Karpas-422 (cell line): ENCODE data around the gene INAFM1. TPM values are rescaled to one million over a fixed set of nuclear protein-coding genes. Genes with fewer than 3 reads are reported as not detected.
A peak's percentile ranks its signal among the peaks of the same experiment; 100 is the strongest.
"Not testable (repeated sequence)": the region's sequence is repeated elsewhere in the genome, so short reads cannot be mapped to it uniquely, and the experiment has no call there.

ENCODE experiments used
- DNase-seq: peaks from one replicate; pipeline ENCODE4 v3.0.0-alpha.2; 2015
- H2AFZ ChIP-seq: fragments of 200-600 bp; sonication (generic); 2 replicates; pipeline ENCODE4 v1.6.1; 2014; ENCODE audit warnings: antibody characterized with exemption, low read length, mixed read lengths
- H3K27ac ChIP-seq: fragments of 200-600 bp; sonication (generic); 2 replicates; pipeline ENCODE4 v1.5.1; 2014; ENCODE audit warnings: mild to moderate bottlenecking, low read length, moderate library complexity
- H3K27me3 ChIP-seq: fragments of 200-600 bp; sonication (generic); 2 replicates; pipeline ENCODE4 v1.6.1; 2014; ENCODE audit warnings: low read length, mixed read lengths
- H3K36me3 ChIP-seq: fragments of 200-600 bp; sonication (generic); 2 replicates; pipeline ENCODE4 v1.6.1; 2014; ENCODE audit warnings: low read length, mixed read lengths; ENCODE audit not compliant: insufficient read depth
- H3K4me1 ChIP-seq: fragments of 200-600 bp; sonication (generic); 2 replicates; pipeline ENCODE4 v1.6.1; 2014; ENCODE audit warnings: mild to moderate bottlenecking, low read length, mixed read lengths
- H3K4me2 ChIP-seq: fragments of 200-600 bp; sonication (generic); 2 replicates; pipeline ENCODE4 v1.6.1; 2014; ENCODE audit warnings: low read length, low read depth, mild to moderate bottlenecking; ENCODE audit not compliant: poor library complexity, severe bottlenecking
- H3K4me3 ChIP-seq: fragments of 200-600 bp; sonication (generic); 2 replicates; pipeline ENCODE4 v1.5.1; 2014; ENCODE audit warnings: mild to moderate bottlenecking, antibody characterized with exemption, low read length, mixed read lengths
- H3K79me2 ChIP-seq: fragments of 200-600 bp; sonication (generic); 2 replicates; pipeline ENCODE4 v1.6.1; 2014; ENCODE audit warnings: mild to moderate bottlenecking, low read length, mixed read lengths
- H3K9ac ChIP-seq: fragments of 200-600 bp; sonication (generic); 2 replicates; pipeline ENCODE4 v1.6.0; 2014; ENCODE audit warnings: low read length
- H3K9me2 ChIP-seq: fragments of 200-600 bp; sonication (generic), shearing (Covaris generic); replicated peaks from 2 replicates; pipeline ENCODE4 v1.6.0; 2014; ENCODE audit warnings: mild to moderate bottlenecking, low read length, moderate library complexity; ENCODE audit not compliant: insufficient read depth
- H3K9me3 ChIP-seq: fragments of 300-700, 200-600 bp; sonication (generic); 2 replicates; pipeline ENCODE4 v1.6.1; 2014; ENCODE audit warnings: low read length, mixed read lengths
- H4K20me1 ChIP-seq: fragments of 200-600 bp; sonication (generic); 2 replicates; pipeline ENCODE4 v1.6.1; 2014; ENCODE audit warnings: mild to moderate bottlenecking, antibody characterized with exemption, low read length, low read depth; ENCODE audit not compliant: insufficient read depth
- total RNA-seq: library from RNA; depleted of rRNA; stranded (reverse); fragments of >200 nt; shearing (Covaris generic); gene quantifications from 2 replicates; pipeline ENCODE4 v1.2.3, GENCODE V29; 2014; ENCODE audit warnings: low replicate concordance

The INAFM1 gene
- total RNA-seq, 1 experiment from 2014 or later, result 4.6 TPM

- Histone ChIP-seq H2AFZ (no peak overlapping the region), H3K79me2 (peaks cover 5% of the 10 kb centered on the region; the same call in 1 of the 2 replicates), H3K4me2 (no peak overlapping the region), H3K4me1 (peaks cover 45% of the 10 kb centered on the region), H3K9me2 (no peaks in the 10 kb centered on the region), H3K9ac (no peak overlapping the region), H4K20me1 (0 out of 2 replicates have a peak, but pooled peaks cover 10% of the 10 kb centered on the region), H3K9me3 (no peaks in the 10 kb centered on the region), H3K27ac (no peak overlapping the region), H3K4me3 (no peak overlapping the region), H3K36me3 (no peaks in the 10 kb centered on the region), H3K27me3 (no peaks in the 10 kb centered on the region)
- DNase-seq, result peak; percentile 84
Measured at GRCh38 chr19:47280183-47280797, 5.6 kb downstream of the INAFM1 start.

GRCh38 chr19:47283405-47284059, 8.8 kb downstream of the INAFM1 start:
- Histone ChIP-seq H3K79me2 (no peaks in the 10 kb centered on the region), H4K20me1 (no peaks in the 10 kb centered on the region), H3K27ac (peak overlapping the region; percentile 48)

GRCh38 chr19:47284324-47284899, 9.7 kb downstream of the INAFM1 start:
- no peaks in the 10 kb centered on the region for H3K9me3 ChIP-seq
- H3K27me3 ChIP-seq, result no peaks in the 10 kb centered on the region
- peaks cover 34% of the 10 kb centered on the region for H3K4me1 ChIP-seq
- H2AFZ ChIP-seq, result no peak overlapping the region
- H3K36me3 ChIP-seq, result no peaks in the 10 kb centered on the region
- peak overlapping the region; percentile 48; the same call in 1 of the 2 replicates for H3K27ac ChIP-seq
- no peak overlapping the region for H3K4me3 ChIP-seq
- DNase-seq, result peak; percentile 89
- no peaks in the 10 kb centered on the region for H3K79me2 ChIP-seq
- H3K4me2 ChIP-seq, result no peak overlapping the region
- no peaks in the 10 kb centered on the region for H3K9me2 ChIP-seq
- no peak overlapping the region for H3K9ac ChIP-seq
- H4K20me1 ChIP-seq, result no peaks in the 10 kb centered on the region

More at GRCh38 chr19:47283405-47284059, 8.8 kb downstream of the INAFM1 start:
- peak overlapping the region; percentile 36 for H3K4me2 ChIP-seq
- H3K4me1 ChIP-seq, result peaks cover 25% of the 10 kb centered on the region
- no peak overlapping the region for H3K9ac ChIP-seq
- no peaks in the 10 kb centered on the region for H3K27me3 ChIP-seq
- no peak overlapping the region for H3K4me3 ChIP-seq
- H3K9me2 ChIP-seq, result no peaks in the 10 kb centered on the region
- H3K36me3 ChIP-seq, result no peaks in the 10 kb centered on the region
- no peak overlapping the region for H2AFZ ChIP-seq
- DNase-seq, result peak; percentile 89
- H3K9me3 ChIP-seq, result no peaks in the 10 kb centered on the region

- Histone ChIP-seq H3K9ac (no peak overlapping the region), H2AFZ (no peak overlapping the region), H3K79me2 (no peaks in the 10 kb centered on the region), H3K4me2 (no peak overlapping the region), H3K27me3 (no peaks in the 10 kb centered on the region), H3K4me1 (peaks cover 5% of the 10 kb centered on the region), H3K4me3 (no peak overlapping the region), H3K36me3 (no peaks in the 10 kb centered on the region), H3K9me3 (no peaks in the 10 kb centered on the region), H4K20me1 (no peaks in the 10 kb centered on the region), H3K27ac (no peak overlapping the region), H3K9me2 (no peaks in the 10 kb centered on the region)
- DNase-seq, result peak; percentile 96
Measured at GRCh38 chr19:47296036-47296435, 21.4 kb downstream of the INAFM1 start.

- not testable (repeated sequence) for H3K4me2 ChIP-seq, H3K27ac ChIP-seq, H3K9ac ChIP-seq, H3K9me2 ChIP-seq, H4K20me1 ChIP-seq, H3K9me3 ChIP-seq, H3K36me3 ChIP-seq, H3K79me2 ChIP-seq, H3K4me1 ChIP-seq, H3K4me3 ChIP-seq, DNase-seq, H2AFZ ChIP-seq, H3K27me3 ChIP-seq
Measured at GRCh38 chr19:47300867-47301266, 26.2 kb downstream of the INAFM1 start.

- Histone ChIP-seq H4K20me1 (no peaks in the 10 kb centered on the region), H3K9me2 (no peaks in the 10 kb centered on the region), H3K9ac (no peak overlapping the region), H3K4me3 (no peak overlapping the region), H3K9me3 (no peaks in the 10 kb centered on the region), H3K27ac (no peak overlapping the region), H2AFZ (no peak overlapping the region), H3K4me2 (no peak overlapping the region), H3K27me3 (no peaks in the 10 kb centered on the region), H3K4me1 (peaks cover 5% of the 10 kb centered on the region), H3K36me3 (no peaks in the 10 kb centered on the region), H3K79me2 (no peaks in the 10 kb centered on the region)
- DNase-seq, result no peak
Measured at GRCh38 chr19:47302249-47302648, 27.6 kb downstream of the INAFM1 start.

- H2AFZ ChIP-seq, result no peak overlapping the region
- H3K79me2 ChIP-seq, result no peaks in the 10 kb centered on the region
- H3K4me2 ChIP-seq, result no peak overlapping the region
- no peaks in the 10 kb centered on the region for H3K9me3 ChIP-seq
- H3K27me3 ChIP-seq, result no peaks in the 10 kb centered on the region
- H3K36me3 ChIP-seq, result no peaks in the 10 kb centered on the region
- H3K9me2 ChIP-seq, result no peaks in the 10 kb centered on the region
- H3K27ac ChIP-seq, result no peak overlapping the region
- DNase-seq, result no peak
- H3K9ac ChIP-seq, result no peak overlapping the region
- no peak overlapping the region for H3K4me3 ChIP-seq
- no peaks in the 10 kb centered on the region for H4K20me1 ChIP-seq
- H3K4me1 ChIP-seq, result peaks cover 7% of the 10 kb centered on the region
Measured at GRCh38 chr19:47303966-47304365, 29.3 kb downstream of the INAFM1 start.

GRCh38 chr19:47305309-47305751, 30.6 kb downstream of the INAFM1 start:
- Histone ChIP-seq H3K36me3 (no peaks in the 10 kb centered on the region), H4K20me1 (no peaks in the 10 kb centered on the region), H3K27ac (no peak overlapping the region), H3K79me2 (no peaks in the 10 kb centered on the region), H3K9me3 (no peaks in the 10 kb centered on the region), H3K27me3 (no peaks in the 10 kb centered on the region), H3K9me2 (no peaks in the 10 kb centered on the region), H3K4me1 (peaks cover 13% of the 10 kb centered on the region), H3K4me2 (no peak overlapping the region), H2AFZ (no peak overlapping the region), H3K9ac (no peak overlapping the region), H3K4me3 (no peak overlapping the region)
- peak; percentile 74 for DNase-seq
